ENCODE data around the gene ROR1. TPM values are rescaled to one million over a fixed set of nuclear protein-coding genes. Genes with fewer than 3 reads are reported as not detected.

ROR1 gene
- total and polyA plus RNA-seq, 2 donors (not counting 3 experiments of a cell fraction or from before 2014, with no cell fraction given): 2.6 to 3.5 TPM

DNA sequence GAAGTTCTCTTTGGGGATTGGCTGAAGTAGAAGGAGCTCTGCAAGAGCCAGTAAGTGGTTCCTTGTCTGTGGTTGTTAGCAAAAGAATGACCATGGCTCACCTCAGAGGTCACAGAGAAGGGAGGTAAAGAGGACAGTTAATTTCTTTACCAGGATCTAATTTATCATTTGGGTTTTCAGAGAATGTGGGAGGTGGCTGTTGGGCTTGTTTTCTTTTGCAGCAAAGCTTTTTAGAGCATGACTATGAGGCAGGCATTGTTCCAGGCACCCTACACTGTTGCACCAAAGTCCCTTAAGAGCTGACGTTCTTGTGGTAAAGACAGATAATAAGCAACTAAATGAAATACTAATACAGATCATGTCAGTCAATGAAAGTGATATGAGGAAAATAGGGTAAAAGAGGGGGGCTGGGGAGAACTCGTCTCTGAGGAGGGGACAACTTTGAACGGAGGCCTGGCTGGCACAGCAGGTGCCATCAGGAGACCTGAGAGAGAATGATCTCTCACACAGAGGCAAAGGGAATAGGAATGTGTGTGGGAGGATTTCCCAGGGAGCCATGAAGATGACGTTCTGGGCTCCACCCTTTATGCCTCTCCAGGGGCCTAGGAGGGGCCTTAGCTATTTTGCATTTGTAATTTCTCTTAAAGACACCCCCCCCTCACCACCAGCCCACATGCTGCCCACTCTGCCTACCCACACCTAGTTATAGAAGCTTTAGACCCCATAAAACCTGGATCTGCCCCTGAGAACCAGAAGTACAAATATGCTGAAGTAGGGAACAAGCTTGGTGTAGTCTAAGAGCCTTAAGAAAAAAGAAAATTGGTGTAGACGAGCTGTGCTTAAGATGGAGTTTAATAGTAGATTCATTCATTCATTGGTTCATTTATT lies 177.5 kb downstream of the ROR1 start:
- DNase-seq (ENCODE audit: low read depth, low spot score): no peak
- Histone ChIP-seq H3K9me1 (replicated peaks; ENCODE audit: control insufficient read depth, extremely low read depth, insufficient read depth, low read length) (no peaks in the 10 kb centered on the region), H3K4me2 (ENCODE audit: insufficient read depth, low read length) (no peak overlapping the region), H3K36me3 (ENCODE audit: control insufficient read depth in 2 of 2, extremely low read depth in 1 of 2, insufficient read depth in 2 of 2, low read length in 2 of 2) (no peaks in the 10 kb centered on the region), H3K9ac (replicated peaks; ENCODE audit: extremely low read depth, insufficient read depth, low read length) (no peak overlapping the region), H3K27ac (ENCODE audit: insufficient read depth, low read depth, low read length) (no peak overlapping the region), H3K4me3 (replicated peaks in 1 of 3; ENCODE audit: insufficient read depth in 1 of 3, low read depth in 1 of 3, low read length in 3 of 3) (no peak overlapping the region), H2AFZ (ENCODE audit: low read depth, low read length) (no peak overlapping the region), H3K79me2 (ENCODE audit: control insufficient read depth, insufficient read depth, low read length) (no peaks in the 10 kb centered on the region), H3K27me3 (ENCODE audit: control insufficient read depth in 2 of 2, insufficient read depth in 2 of 2, low read length in 2 of 2) (no peaks in the 10 kb centered on the region), H3K4me1 (ENCODE audit: control insufficient read depth, extremely low read depth, insufficient read depth, low read length) (no peaks in the 10 kb centered on the region), H4K20me1 (replicated peaks; ENCODE audit: control insufficient read depth, extremely low read depth, insufficient read depth, low read length) (no peaks in the 10 kb centered on the region), H3K9me3 (replicated peaks; ENCODE audit: control insufficient read depth, insufficient read depth, low read length) (no peaks in the 10 kb centered on the region)
- ChIA-PET CTCF (no interaction called here), POLR2A (no interaction called here)
- dilution Hi-C loops (cut with MboI; ENCODE audit: extremely low pct_ligation_motif_present, low sequenced_read_pairs): no loop called here
- no TSS peak for BruUV-seq (replicated peaks)
- FAIRE-seq: no peak
- TF ChIP-seq, protein P1, sequence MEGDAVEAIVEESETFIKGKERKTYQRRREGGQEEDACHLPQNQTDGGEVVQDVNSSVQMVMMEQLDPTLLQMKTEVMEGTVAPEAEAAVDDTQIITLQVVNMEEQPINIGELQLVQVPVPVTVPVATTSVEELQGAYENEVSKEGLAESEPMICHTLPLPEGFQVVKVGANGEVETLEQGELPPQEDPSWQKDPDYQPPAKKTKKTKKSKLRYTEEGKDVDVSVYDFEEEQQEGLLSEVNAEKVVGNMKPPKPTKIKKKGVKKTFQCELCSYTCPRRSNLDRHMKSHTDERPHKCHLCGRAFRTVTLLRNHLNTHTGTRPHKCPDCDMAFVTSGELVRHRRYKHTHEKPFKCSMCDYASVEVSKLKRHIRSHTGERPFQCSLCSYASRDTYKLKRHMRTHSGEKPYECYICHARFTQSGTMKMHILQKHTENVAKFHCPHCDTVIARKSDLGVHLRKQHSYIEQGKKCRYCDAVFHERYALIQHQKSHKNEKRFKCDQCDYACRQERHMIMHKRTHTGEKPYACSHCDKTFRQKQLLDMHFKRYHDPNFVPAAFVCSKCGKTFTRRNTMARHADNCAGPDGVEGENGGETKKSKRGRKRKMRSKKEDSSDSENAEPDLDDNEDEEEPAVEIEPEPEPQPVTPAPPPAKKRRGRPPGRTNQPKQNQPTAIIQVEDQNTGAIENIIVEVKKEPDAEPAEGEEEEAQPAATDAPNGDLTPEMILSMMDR (IDR thresholded peaks at IDR 0.05; ENCODE audit: extremely low read depth in 1 of 2, insufficient read depth in 1 of 2, low read depth in 1 of 2, low read length in 2 of 2): no peak
- TF ChIP-seq EZH2 (IDR thresholded peaks at IDR 0.05; ENCODE audit: borderline replicate concordance, low read depth, low read length, severe bottlenecking) (no peak), FOS (IDR thresholded peaks at IDR 0.05; ENCODE audit: borderline replicate concordance, insufficient read depth, low read length) (no peak), GATA2 (IDR thresholded peaks at IDR 0.05; ENCODE audit: insufficient read depth, insufficient read length, low read depth, low read length) (no peak), POLR2A (IDR thresholded peaks at IDR 0.05; ENCODE audit: low read depth, low read length) (no peak), POLR2AphosphoS5 (IDR thresholded peaks at IDR 0.05; ENCODE audit: insufficient read depth, low read depth, low read length) (no peak), MYC (IDR thresholded peaks at IDR 0.05; ENCODE audit: low read depth, low read length) (no peak)
- TF ChIP-seq, protein P2, sequence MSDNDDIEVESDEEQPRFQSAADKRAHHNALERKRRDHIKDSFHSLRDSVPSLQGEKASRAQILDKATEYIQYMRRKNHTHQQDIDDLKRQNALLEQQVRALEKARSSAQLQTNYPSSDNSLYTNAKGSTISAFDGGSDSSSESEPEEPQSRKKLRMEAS (IDR thresholded peaks at IDR 0.05; ENCODE audit: insufficient read depth, insufficient read length): no peak
- intact Hi-C loops (cut with micrococcal nuclease): no loop called here

Data from endothelial cell of umbilical vein (primary cell).